ENCODE measurements around the gene CCDC57.

Gene CCDC57

GRCh38 chr17:82059272-82060000 is 153.2 kb downstream of the CCDC57 start:
- Histone ChIP-seq H3K36me3 (ENCODE audit: insufficient read depth, low read length) (peaks cover 92% of the 10 kb centered on the region), H3K9me3 (ENCODE audit: insufficient read depth, low read depth, low read length) (no peaks in the 10 kb centered on the region), H3K4me1 (ENCODE audit: insufficient read depth, low read length) (no peaks in the 10 kb centered on the region), H3K27ac (ENCODE audit: low read depth, low read length) (no peak overlapping the region), H3K9ac (ENCODE audit: low read depth, low read length) (no peak overlapping the region), H3K27me3 (ENCODE audit: insufficient read depth, low read length) (no peaks in the 10 kb centered on the region), H3K4me3 (ENCODE audit: low read length) (no peak overlapping the region)
- WGBS, result 94% methylated on average over 19 of the region's 19 CpGs

DNA sequence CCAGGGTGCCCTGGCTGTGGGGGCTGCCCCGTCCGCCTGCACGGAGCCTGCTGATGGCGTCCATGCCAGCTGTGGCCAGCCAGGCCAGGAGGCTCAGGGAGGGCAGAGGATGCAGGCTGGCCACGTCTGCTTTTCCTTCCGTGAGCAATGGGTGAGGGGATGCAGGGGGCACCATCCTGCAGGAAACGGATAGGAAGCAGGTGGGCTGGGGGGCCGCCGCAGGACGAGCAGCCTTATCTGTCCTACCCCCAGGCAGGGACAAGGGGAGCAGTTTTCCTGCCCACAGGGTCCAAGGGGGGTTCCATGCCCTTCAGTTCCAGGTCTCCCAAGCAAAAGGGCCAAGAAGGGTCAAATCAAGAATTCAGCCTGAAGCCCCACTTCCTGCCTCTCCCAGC is 153.8 kb downstream of the CCDC57 start:
- 94% methylated on average over 10 of the region's 10 CpGs for WGBS
- H3K4me3 ChIP-seq (ENCODE audit: low read length), result no peak overlapping the region
- no peak overlapping the region for H3K27ac ChIP-seq (ENCODE audit: low read depth, low read length)

DNA sequence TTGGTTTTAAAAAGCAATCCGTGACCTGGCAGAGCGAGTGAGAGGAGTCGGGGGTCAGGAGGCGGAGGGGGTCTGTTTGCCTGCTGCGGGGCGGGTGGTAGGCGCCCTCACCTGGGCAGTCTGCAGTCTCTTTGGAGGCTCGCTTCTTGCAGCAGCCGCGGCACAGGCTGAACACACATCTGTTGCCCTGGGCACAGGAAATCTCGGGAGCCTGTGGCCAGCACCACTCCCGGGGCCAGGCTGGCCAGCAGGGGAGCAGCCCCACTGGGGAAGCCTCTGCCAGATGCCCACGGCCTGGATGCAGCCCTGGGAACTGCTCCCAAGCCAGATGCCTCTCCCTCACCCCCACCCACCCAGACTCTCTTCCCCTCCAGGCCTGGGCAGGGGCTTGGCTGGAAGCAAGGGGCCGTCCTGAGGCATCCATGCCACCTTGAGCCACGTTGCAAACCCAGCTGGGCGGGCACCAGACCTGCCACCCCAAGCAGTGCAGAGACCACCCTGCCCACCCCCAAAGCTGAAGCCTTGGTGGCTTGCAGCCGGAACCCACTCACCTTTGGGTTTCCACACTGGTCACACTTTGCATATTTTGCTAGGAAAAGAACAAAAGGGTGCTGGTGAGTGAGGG is 154.3 kb downstream of the CCDC57 start:
- H3K4me3 ChIP-seq (ENCODE audit: low read length), result no peak overlapping the region
- H3K27ac ChIP-seq (ENCODE audit: low read depth, low read length), result no peak overlapping the region
- WGBS, result 91% methylated on average over 17 of the region's 17 CpGs
- no peaks in the 10 kb centered on the region for H3K4me1 ChIP-seq (ENCODE audit: insufficient read depth, low read length)
- peaks cover 93% of the 10 kb centered on the region for H3K36me3 ChIP-seq (ENCODE audit: insufficient read depth, low read length)
- no peaks in the 10 kb centered on the region for H3K9me3 ChIP-seq (ENCODE audit: insufficient read depth, low read depth, low read length)
- H3K27me3 ChIP-seq (ENCODE audit: insufficient read depth, low read length), result no peaks in the 10 kb centered on the region
- no peak overlapping the region for H3K9ac ChIP-seq (ENCODE audit: low read depth, low read length)

More for the DNA sequence above, 153.8 kb downstream of the CCDC57 start:
- no peaks in the 10 kb centered on the region for H3K4me1 ChIP-seq (ENCODE audit: insufficient read depth, low read length)
- H3K36me3 ChIP-seq (ENCODE audit: insufficient read depth, low read length), result peaks cover 93% of the 10 kb centered on the region
- H3K27me3 ChIP-seq (ENCODE audit: insufficient read depth, low read length), result no peaks in the 10 kb centered on the region
- no peaks in the 10 kb centered on the region for H3K9me3 ChIP-seq (ENCODE audit: insufficient read depth, low read depth, low read length)
- no peak overlapping the region for H3K9ac ChIP-seq (ENCODE audit: low read depth, low read length)

- no peaks in the 10 kb centered on the region for H3K4me1 ChIP-seq (ENCODE audit: insufficient read depth, low read length)
- no peak overlapping the region for H3K9ac ChIP-seq (ENCODE audit: low read depth, low read length)
- no peak overlapping the region for H3K27ac ChIP-seq (ENCODE audit: low read depth, low read length)
- H3K36me3 ChIP-seq (ENCODE audit: insufficient read depth, low read length), result peaks cover 82% of the 10 kb centered on the region
- H3K27me3 ChIP-seq (ENCODE audit: insufficient read depth, low read length), result no peaks in the 10 kb centered on the region
- no peaks in the 10 kb centered on the region for H3K9me3 ChIP-seq (ENCODE audit: insufficient read depth, low read depth, low read length)
- H3K4me3 ChIP-seq (ENCODE audit: low read length), result no peak overlapping the region
- 94% methylated on average over 29 of the region's 29 CpGs for WGBS
These were observed 155.7 kb downstream of the CCDC57 start for GRCh38 chr17:82056729-82057621.

- WGBS, result 95% methylated on average over 28 of the region's 28 CpGs
- Histone ChIP-seq H3K9ac (ENCODE audit: low read depth, low read length) (no peak overlapping the region), H3K27ac (ENCODE audit: low read depth, low read length) (no peak overlapping the region), H3K4me1 (ENCODE audit: insufficient read depth, low read length) (no peaks in the 10 kb centered on the region), H3K27me3 (ENCODE audit: insufficient read depth, low read length) (no peaks in the 10 kb centered on the region), H3K36me3 (ENCODE audit: insufficient read depth, low read length) (peaks cover 76% of the 10 kb centered on the region), H3K4me3 (ENCODE audit: low read length) (no peak overlapping the region), H3K9me3 (ENCODE audit: insufficient read depth, low read depth, low read length) (no peaks in the 10 kb centered on the region)
These were observed 156.5 kb downstream of the CCDC57 start for GRCh38 chr17:82055965-82056728.

DNA sequence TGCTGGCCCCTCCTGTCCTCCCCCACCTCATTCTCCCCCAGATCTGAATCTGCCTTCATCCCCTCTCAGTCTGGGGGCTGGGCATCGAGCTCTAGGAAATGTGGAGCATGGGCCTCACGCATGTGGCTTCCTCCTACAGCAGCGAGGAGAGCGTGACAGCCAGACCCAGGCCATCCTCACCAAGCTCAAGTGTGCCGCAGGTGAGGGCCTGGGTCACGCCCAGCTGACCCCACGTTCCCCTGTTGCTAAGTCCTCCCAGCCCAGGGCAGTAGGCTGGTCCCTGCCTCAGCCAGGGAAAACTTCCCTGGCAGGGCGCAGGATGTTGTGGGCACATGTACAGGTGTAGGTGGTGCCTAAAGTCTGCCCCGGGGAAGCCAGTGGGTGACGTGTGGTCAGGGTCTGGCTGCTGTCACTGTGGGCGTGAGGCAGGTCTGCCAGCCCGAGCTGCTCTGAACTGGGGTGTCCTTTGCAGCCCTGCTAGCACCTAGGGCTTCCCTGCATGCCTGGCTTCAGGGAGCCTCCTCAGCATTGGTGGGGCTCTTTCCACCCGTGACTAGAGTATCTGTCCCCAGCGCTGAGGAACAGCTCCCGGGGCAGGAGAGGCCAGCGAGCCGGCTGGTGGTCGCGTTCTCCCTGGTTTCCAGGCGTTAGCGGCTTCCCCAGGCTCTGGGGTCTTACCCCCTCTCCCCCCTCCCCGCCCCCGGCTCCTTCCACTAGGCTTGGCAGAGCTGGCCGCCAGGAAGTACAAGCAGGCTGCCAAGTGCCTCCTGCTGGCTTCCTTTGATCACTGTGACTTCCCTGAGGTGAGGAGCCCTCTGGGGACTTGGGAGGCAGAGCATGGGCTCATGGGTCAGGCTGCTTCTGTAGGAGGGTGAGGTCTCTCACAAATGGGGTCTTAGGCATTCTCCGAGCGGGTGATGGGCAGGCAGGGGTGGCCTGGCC is 157.3 kb downstream of the CCDC57 start:
- no peaks in the 10 kb centered on the region for H3K27me3 ChIP-seq (ENCODE audit: insufficient read depth, low read length)
- no peak overlapping the region for H3K9ac ChIP-seq (ENCODE audit: low read depth, low read length)
- no peaks in the 10 kb centered on the region for H3K9me3 ChIP-seq (ENCODE audit: insufficient read depth, low read depth, low read length)
- no peak overlapping the region for H3K27ac ChIP-seq (ENCODE audit: low read depth, low read length)
- 88% methylated on average over 26 of the region's 26 CpGs for WGBS
- H3K36me3 ChIP-seq (ENCODE audit: insufficient read depth, low read length), result peaks cover 67% of the 10 kb centered on the region
- no peak overlapping the region for H3K4me3 ChIP-seq (ENCODE audit: low read length)
- H3K4me1 ChIP-seq (ENCODE audit: insufficient read depth, low read length), result no peaks in the 10 kb centered on the region

DNA sequence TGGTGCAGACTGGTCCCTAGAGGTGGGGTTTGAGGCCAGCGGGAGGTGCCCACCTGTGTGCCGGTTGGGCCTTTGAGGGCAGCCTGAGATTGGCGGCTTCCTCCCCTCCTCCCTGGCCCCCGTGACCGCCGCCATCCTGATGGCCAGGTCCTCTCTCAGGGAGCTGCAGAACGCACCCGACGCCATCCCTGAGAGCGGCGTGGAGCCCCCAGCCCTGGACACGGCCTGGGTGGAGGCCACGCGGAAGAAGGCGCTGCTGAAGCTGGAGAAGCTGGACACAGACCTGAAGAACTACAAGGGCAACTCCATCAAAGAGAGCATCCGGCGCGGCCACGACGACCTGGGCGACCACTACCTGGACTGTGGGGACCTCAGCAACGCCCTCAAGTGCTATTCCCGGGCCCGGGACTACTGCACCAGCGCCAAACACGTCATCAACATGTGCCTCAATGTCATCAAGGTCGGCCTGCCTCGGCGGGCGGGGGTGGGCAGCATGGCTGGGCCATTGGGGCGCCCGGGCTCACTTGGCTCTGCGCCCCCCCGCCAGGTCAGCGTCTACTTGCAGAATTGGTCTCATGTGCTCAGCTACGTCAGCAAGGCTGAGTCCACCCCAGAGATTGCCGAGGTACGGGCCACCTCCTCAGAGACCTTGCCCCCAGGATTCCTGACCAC is 158.2 kb downstream of the CCDC57 start:
- H3K4me3 ChIP-seq (ENCODE audit: low read length), result no peak overlapping the region
- H3K27me3 ChIP-seq (ENCODE audit: insufficient read depth, low read length), result no peaks in the 10 kb centered on the region
- H3K9ac ChIP-seq (ENCODE audit: low read depth, low read length), result no peak overlapping the region
- no peaks in the 10 kb centered on the region for H3K9me3 ChIP-seq (ENCODE audit: insufficient read depth, low read depth, low read length)
- 95% methylated on average over 38 of the region's 38 CpGs for WGBS
- H3K27ac ChIP-seq (ENCODE audit: low read depth, low read length), result no peak overlapping the region
- H3K4me1 ChIP-seq (ENCODE audit: insufficient read depth, low read length), result no peaks in the 10 kb centered on the region
- H3K36me3 ChIP-seq (ENCODE audit: insufficient read depth, low read length), result peaks cover 66% of the 10 kb centered on the region

DNA sequence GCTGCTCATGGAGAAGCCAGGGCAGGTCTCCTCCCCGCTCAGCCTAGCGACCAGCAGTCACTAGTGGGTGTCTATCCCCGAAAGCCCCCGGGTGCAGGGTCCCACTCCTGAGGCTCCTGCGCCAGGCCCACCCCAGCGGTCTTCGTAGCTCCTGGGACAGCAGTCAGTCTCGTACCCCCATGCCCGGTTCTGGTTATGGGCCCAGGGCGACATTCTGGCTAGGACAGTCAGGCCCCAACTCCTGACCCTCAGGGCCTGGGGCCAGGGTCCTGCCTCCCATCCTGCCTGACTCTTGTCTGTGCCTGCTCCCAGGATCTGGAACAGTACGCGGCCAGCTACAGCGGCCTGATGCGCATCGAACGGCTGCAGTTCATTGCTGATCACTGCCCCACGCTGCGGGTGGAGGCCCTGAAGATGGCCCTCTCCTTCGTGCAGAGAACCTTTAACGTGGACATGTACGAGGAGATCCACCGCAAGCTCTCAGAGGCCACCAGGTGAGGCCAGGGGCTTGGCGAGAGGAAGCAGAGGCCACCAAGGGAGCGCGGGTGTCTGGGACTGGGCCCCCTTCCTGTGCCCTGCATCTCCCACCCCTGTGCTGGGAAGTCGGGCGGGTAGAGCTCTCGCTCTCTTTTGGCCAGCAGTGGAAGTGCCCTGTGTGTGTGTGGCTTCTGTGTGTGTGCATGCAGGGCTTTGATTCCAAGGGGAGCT is 158.9 kb downstream of the CCDC57 start:
- Histone ChIP-seq H3K4me1 (ENCODE audit: insufficient read depth, low read length) (no peaks in the 10 kb centered on the region), H3K36me3 (ENCODE audit: insufficient read depth, low read length) (peaks cover 64% of the 10 kb centered on the region), H3K9ac (ENCODE audit: low read depth, low read length) (no peak overlapping the region), H3K27me3 (ENCODE audit: insufficient read depth, low read length) (no peaks in the 10 kb centered on the region), H3K9me3 (ENCODE audit: insufficient read depth, low read depth, low read length) (no peaks in the 10 kb centered on the region), H3K27ac (ENCODE audit: low read depth, low read length) (no peak overlapping the region), H3K4me3 (ENCODE audit: low read length) (no peak overlapping the region)
- 95% methylated on average over 28 of the region's 28 CpGs for WGBS

DNA sequence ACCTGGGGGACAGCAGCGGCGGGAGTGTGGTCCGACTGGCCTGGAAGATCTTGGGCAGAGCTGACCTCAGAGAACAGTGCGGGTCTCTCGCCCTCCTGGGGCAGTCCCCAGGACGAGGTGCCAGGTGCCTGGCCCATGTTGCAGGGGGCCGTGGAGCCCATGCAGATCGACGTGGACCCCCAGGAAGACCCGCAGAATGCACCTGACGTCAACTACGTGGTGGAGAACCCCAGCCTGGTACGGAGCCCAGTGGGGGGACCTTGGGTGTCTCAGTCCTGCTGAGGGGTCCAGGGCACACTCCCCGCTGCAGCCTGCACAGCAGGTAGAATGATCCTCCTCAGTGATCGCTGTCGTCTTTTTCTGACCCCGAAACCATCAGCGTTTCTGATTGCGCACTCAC is 159.5 kb downstream of the CCDC57 start:
- H3K27ac ChIP-seq (ENCODE audit: low read depth, low read length), result no peak overlapping the region
- H3K27me3 ChIP-seq (ENCODE audit: insufficient read depth, low read length), result no peaks in the 10 kb centered on the region
- peaks cover 60% of the 10 kb centered on the region for H3K36me3 ChIP-seq (ENCODE audit: insufficient read depth, low read length)
- WGBS, result 92% methylated on average over 19 of the region's 19 CpGs
- H3K9me3 ChIP-seq (ENCODE audit: insufficient read depth, low read depth, low read length), result no peaks in the 10 kb centered on the region
- no peak overlapping the region for H3K9ac ChIP-seq (ENCODE audit: low read depth, low read length)
- no peaks in the 10 kb centered on the region for H3K4me1 ChIP-seq (ENCODE audit: insufficient read depth, low read length)
- peak overlapping the region; percentile 96; the same call in 1 of the 2 replicates for H3K4me3 ChIP-seq (ENCODE audit: low read length)
